SKM-1 (cell line): ENCODE measurements around the gene VSIG10L2.

Experiments
- DNase-seq: peaks from one replicate; lab custom pipeline; 2025; ENCODE audit not compliant: unreplicated experiment; lab: John Stamatoyannopoulos, UW

Gene VSIG10L2

DNA sequence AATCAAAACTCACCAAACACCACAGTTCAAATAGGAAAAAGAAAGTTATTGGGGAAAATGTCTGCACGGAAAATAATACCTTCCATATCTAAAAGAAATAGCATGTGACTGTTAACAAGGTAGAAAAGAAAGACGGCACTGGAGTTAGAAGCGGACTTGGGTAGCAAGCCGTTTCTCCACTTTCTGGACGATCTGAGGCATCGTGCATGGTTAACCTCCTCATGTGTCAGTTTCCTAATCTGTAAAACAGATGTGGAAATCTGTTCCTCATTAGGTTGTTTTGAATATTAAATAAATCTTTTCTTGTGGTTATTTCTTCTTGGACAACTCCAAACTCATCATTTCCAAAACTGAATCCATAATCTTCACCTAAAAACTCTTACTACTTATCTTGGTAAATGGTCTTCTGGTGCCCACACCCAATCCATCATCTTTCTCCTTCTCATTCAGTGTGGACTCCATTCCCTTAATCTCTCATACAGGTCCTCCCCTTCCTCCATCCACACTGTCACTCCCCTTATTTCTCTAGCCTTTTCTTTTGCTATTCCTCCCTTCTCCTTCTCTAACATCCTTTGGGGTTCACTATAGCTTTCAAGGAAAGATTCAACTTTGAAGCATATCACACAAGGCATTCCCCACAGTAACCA lies 53.5 kb downstream of the VSIG10L2 start:
- DNase-seq = no peak

DNA sequence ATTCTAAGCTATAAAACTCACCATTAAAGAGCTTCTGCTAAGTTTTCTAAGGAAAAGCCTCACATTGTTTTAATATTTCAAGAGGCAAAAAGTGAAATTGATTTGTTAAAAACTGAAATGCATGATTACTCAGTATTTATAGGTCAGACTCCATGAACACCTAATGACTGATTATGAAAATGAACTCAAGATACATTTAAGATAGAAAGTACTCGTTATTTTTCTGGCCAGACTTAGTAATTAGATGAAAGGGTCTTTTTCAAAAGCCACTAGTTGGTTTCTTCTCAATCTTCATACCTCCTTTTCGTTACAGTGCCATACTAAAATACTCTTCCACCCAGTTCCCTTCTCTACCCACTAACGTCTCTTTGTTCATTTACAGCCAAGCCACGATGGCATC lies 56.3 kb downstream of the VSIG10L2 start:
- DNase-seq = no peak
